Stimulated activated CD4-positive, alpha-beta T cell treated with anti-CD3 and anti-CD28 coated beads, TNF-alpha, amount 100 ng/mL, for 24 hours (primary cell): Measurements from ENCODE around the gene RHPN2.

Experiments
- DNase-seq, 3 experiments: peaks; one replicate each; pipeline ENCODE4 v3.0.0-alpha.2; 2020; ENCODE audit warnings: low read depth in 3 of 3

RHPN2 gene

GRCh38 chr19:33064792-33065550 is at the start of gene RHPN2:
Gene RHPN2 (minus strand): TSS chr19:33064888. CDS start chr19:33064852, 36 bp downstream.
- peak; percentile 17 to 71 (median 36) for DNase-seq

DNA sequence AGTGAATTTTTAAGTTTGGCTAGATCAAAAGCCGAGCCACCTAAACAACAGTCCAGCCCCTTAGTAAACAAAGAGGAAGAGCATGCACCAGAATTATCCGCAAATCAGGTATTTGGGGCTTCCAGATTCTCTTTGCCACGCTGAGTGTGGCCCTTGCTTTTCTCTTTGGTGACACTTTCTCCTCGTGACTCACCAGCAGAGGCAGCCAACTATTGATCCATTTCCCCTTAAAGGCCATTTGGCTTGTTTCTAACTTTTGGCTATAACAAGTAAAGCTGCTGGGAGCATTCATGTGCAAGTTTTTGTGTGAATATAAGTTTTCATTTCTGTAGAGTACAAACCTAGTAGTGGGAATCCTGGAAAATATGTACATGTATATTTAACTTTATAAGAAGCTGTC is 49.6 kb upstream of the RHPN2 start:
- DNase-seq, result no peak

DNA sequence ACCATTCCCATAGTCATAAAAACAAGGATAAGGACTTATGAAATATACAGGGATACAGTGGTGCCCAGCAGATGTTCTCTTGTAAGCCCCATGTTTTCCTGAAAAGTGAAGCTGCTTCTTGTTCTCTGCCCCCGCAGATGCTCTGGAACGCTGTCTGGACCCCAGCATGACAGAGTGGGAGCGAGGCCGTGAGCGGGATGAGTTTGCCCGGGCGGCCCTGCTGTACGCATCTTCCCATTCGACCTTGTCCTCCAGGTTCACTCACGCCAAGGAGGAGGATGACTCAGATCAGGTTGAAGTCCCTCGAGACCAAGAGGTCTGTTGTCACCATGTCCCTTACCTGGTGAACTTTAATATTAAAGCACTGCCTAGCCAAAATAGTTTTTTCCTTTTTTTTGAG is 46.9 kb upstream of the RHPN2 start:
- DNase-seq, result no peak

- DNase-seq, result no peak
These were observed 45.6 kb upstream of the RHPN2 start for GRCh38 chr19:33110137-33110910.

GRCh38 chr19:33108161-33108560 is 43.5 kb upstream of the RHPN2 start:
- no peak for DNase-seq

DNA sequence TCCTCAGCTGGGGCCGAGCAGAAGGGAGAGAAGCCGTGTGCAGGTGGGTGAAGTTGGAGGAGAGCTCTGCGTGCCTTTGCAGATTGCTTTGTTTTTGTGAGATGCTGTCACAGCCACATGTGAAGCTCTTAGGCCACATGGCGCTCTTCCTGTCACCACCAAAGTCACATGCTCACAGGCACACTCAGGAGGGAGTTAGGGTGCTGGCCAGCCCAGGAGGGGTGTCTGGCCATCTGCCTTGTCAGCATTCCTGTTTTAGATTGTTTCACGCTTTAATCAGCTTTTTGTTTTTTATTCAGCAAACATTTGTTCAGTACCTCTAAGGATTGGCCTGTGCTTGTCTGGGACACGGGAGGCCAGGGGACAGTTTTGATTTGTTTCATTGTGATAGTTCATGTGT is 38.2 kb upstream of the RHPN2 start:
- DNase-seq, result no peak

DNA sequence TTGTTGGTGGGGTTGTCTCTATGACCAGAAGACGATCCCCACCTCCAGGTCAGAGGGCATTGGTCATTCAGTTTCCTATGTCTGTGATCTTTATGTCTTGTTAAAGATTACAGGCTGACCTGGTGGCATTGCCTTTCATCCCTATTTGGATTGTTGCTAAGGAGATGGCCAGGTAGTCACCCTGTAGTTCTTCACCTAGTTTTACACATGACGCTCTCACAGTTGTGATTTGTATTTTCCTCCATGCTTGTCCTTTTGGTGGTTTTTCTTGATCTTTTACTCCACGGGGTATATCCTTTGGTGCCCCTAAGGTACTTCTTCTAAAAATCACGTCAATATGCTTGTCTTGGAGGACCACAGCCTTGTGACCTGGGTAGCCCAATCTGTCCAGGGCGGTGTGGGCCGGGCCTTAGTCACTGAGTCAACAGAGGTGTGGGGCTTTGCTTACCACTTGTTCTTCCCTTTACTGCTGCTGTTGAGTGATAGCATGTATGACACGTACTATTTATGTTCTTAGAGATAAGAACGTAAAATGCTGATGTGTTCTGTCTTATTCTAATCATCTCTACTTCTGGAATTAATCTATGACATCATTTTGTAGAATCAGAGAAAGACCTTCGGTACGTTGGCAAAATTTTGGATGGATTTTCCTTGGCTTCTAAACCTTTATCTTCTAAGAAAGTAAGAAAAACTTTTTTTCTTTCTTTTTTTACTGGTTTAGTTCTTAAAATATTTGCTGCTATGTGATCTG is 36.4 kb upstream of the RHPN2 start:
- DNase-seq, result no peak

- no peak for DNase-seq
These were observed 33.4 kb upstream of the RHPN2 start for GRCh38 chr19:33098055-33098534.

DNA sequence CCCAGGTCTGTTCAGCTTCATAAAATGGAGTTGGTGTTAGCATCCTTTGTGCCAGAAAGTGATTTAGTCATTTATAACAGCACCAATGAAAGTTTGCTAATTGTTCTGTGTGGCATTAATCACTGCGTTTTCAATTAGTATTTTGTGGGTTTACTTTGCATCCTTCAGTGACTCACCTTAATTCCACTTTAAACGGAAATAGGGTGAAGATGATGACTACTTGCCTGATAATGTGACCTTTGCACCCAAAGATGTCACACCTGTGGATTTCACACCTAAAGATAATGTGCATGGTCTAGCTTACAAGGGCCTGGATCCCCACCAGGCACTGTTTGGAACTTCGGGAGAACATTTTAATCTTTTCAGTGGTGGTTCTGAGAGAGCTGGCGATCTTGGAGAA is 31.3 kb upstream of the RHPN2 start:
- DNase-seq, result no peak

- DNase-seq, result no peak
These were observed 29.9 kb upstream of the RHPN2 start for GRCh38 chr19:33094436-33095067.

GRCh38 chr19:33093420-33094210 is 28.9 kb upstream of the RHPN2 start:
- no peak for DNase-seq

- DNase-seq, result no peak
These were observed 25.5 kb upstream of the RHPN2 start for GRCh38 chr19:33090179-33090578.

DNA sequence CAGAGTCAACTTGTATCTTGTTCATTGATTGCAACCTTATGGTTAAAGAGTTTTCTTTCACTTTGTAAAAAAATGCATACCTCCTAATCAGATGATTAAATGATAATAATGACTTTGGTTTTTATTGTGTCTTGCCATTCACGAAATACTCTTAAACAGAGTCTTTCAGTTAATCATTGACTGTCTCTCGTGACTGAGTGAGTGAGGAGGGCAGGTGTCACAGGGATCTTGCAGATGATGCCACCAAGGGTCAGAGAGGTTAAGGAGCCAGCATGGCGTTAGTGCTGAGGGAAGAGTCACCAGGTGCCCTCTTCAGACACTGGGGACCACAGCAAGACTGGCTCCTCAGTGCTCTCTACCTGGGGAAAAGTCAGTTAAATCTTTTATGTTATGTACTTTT is 24.3 kb upstream of the RHPN2 start:
- no peak for DNase-seq

DNA sequence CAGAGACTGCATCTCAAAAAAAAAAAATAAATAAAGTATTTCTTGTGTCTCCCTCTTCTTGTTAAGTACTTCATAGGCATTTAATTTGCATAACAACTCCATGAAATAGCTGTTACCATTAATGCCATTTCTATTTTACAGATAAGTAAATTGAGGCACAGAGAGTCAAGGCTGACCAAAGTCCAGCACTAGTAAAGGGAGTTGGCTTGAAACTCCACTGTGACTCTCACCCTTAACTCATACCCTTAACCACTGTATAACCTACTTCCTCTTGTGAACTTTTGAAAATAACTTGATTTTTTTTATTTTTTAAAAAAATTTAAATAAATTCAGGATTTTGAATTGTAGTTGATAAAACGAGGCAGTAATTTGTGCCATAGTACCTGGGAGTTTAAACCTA is 22.3 kb upstream of the RHPN2 start:
- no peak for DNase-seq

GRCh38 chr19:33085570-33086128 is 21.0 kb upstream of the RHPN2 start:
- no peak for DNase-seq

GRCh38 chr19:33080761-33081681 is 16.3 kb upstream of the RHPN2 start, which contains the start of gene GPATCH1:
Gene GPATCH1 (plus strand): TSS chr19:33081181. CDS start chr19:33081194, 13 bp downstream.
- peak; percentile 65 to 83 (median 75) for DNase-seq

DNA sequence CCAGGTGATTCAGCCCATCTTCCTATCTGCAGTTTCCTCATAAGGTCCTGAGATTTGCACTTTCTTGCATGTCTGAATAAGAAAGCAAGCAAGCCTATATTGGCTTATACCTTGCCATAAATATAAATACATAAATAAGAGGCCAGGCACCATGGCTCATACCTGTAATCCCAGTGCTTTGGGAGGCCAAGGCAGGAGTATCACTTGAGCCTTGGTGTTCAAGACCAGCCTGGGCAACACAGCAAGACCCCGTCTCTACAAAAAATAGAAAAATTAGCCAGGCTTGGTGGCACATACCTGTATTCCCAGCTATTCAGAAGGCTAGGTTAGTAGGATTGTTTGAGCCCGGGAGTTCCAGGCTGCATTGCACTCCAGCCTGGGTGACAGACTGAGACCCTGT is 10.8 kb upstream of the RHPN2 start:
- DNase-seq, result no peak

GRCh38 chr19:33071887-33072286 is 7.2 kb upstream of the RHPN2 start:
- DNase-seq, result no peak

DNA sequence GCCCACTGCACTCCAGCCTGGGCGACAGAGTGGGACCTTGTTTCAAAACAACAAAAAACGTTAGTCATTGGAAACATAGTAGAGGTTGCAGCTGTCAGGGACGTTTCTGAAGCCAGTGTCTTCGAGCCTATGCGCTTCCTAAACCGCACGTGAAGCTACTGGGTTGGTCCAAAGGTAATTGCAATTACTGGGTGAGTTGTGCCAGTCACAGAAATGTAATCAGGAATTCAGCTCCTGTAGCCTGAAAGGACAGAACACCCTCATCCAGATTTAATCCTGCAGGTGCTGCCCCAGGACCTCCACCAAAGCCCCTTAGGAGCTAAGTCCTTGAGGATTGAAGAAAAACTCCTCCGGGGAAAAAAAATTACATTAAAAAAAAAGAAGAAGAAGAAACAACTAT is 2.4 kb upstream of the RHPN2 start:
- no peak for DNase-seq
